K562 (cell line): ENCODE measurements around the gene PPP2R3C.

Source experiments
- CAMTA2 ChIP-seq: fragments of 250-450 bp; sonication (Bioruptor Pico); conservative IDR thresholded peaks from 2 replicates; pipeline ENCODE4 v1.5.1; 2022
- HMGXB4 ChIP-seq: sonication (generic); formaldehyde crosslinking; IDR thresholded peaks from 2 replicates; pipeline ENCODE4 v1.8.1; 2023; ENCODE audit warnings: mild to moderate bottlenecking, missing genetic modification reagents
- MXI1 ChIP-seq: IDR thresholded peaks from 2 replicates; pipeline ENCODE4 v1.6.1; 2011; ENCODE audit warnings: low read depth, mild to moderate bottlenecking, improper control_type of control experiment, low read length
- RBM17 ChIP-seq: fragments of 200-400 bp; formaldehyde crosslinking; IDR thresholded peaks from 2 replicates; pipeline ENCODE4 v1.6.1; 2017; ENCODE audit warnings: low read depth, mild to moderate bottlenecking, low read length, borderline replicate concordance
- USF2 ChIP-seq: sonication (generic); formaldehyde crosslinking; IDR thresholded peaks from 2 replicates; pipeline ENCODE4 v1.5.0; 2020; ENCODE audit warnings: missing genetic modification reagents
- TF ChIP-seq, protein P1 (sequence below): sonication (generic); formaldehyde crosslinking; IDR thresholded peaks from 2 replicates; pipeline ENCODE4 v1.8.0; 2022; ENCODE audit warnings: mild to moderate bottlenecking, missing genetic modification reagents
- TF ChIP-seq, protein P2 (sequence below): fragments of 450-650 bp; IDR thresholded peaks from 2 replicates; pipeline ENCODE4 v1.6.1; 2016
- TF ChIP-seq, protein P3 (sequence below): sonication (generic); formaldehyde crosslinking; IDR thresholded peaks from 2 replicates; pipeline ENCODE4 v1.8.0; 2022; ENCODE audit warnings: mild to moderate bottlenecking, missing genetic modification reagents

DNA sequence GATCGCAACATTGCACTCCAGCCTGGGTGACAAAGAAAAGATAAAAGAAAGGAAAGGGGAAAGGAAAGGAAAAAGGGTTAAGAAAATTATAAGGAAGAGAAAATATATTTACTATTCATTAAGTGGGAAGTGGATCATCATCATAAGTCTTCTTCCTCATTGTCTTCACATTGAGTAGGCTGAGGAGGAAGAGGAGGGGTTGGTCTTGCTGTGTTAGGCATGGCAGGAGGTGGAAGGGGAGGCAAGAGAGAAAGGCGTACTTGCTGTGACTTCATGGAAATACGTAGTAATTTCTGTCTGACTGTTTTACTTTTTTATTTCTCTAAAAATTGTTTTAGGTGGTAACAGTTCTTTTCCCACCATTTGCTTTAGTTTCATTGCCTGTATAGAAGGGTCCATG, 49.6 kb downstream of the PPP2R3C start:
- TF ChIP-seq RBM17 (no peak), USF2 (no peak), HMGXB4 (CRISPR knock-in tag) (no peak), MXI1 (no peak), CAMTA2 (CRISPR knock-in tag) (no peak)
- TF ChIP-seq, protein P1, sequence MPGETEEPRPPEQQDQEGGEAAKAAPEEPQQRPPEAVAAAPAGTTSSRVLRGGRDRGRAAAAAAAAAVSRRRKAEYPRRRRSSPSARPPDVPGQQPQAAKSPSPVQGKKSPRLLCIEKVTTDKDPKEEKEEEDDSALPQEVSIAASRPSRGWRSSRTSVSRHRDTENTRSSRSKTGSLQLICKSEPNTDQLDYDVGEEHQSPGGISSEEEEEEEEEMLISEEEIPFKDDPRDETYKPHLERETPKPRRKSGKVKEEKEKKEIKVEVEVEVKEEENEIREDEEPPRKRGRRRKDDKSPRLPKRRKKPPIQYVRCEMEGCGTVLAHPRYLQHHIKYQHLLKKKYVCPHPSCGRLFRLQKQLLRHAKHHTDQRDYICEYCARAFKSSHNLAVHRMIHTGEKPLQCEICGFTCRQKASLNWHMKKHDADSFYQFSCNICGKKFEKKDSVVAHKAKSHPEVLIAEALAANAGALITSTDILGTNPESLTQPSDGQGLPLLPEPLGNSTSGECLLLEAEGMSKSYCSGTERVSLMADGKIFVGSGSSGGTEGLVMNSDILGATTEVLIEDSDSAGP (CRISPR knock-in tag), result no peak
- TF ChIP-seq, protein P2, sequence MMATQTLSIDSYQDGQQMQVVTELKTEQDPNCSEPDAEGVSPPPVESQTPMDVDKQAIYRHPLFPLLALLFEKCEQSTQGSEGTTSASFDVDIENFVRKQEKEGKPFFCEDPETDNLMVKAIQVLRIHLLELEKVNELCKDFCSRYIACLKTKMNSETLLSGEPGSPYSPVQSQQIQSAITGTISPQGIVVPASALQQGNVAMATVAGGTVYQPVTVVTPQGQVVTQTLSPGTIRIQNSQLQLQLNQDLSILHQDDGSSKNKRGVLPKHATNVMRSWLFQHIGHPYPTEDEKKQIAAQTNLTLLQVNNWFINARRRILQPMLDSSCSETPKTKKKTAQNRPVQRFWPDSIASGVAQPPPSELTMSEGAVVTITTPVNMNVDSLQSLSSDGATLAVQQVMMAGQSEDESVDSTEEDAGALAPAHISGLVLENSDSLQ, result no peak
- TF ChIP-seq, protein P3, sequence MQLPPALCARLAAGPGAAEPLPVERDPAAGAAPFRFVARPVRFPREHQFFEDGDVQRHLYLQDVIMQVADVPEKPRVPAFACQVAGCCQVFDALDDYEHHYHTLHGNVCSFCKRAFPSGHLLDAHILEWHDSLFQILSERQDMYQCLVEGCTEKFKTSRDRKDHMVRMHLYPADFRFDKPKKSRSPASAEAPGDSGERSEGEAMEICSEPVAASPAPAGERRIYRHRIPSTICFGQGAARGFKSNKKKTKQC, result no peak
